Adrenal gland (tissue), 5 donors: Measurements from ENCODE around the gene ZNF35.
"Not testable (repeated sequence)": the region's sequence is repeated elsewhere in the genome, so short reads cannot be mapped to it uniquely, and the experiment has no call there.

Experiments
- POLR2A ChIP-seq, 2 donors: fragments of 450-650 bp; IDR thresholded peaks; one replicate each; pipeline ENCODE4 v1.6.1; 2017; ENCODE audit warnings: antibody characterized with exemption in 2 of 2, mild to moderate bottlenecking in 2 of 2, moderate library complexity in 1 of 2
- TF ChIP-seq, protein P1 (sequence below), 6 experiments: fragments of 450-650 bp in 4 of 6; fragments of 200-600 bp in 2 of 6; sonication (generic) in 1 of 6; IDR thresholded peaks; 1 replicate in 5 of 6; 2 replicates in 1 of 6; pipeline versions ENCODE4 v1.5.1 to v1.8.0; 2016 to 2021; ENCODE audit warnings: antibody characterized with exemption in 6 of 6, mild to moderate bottlenecking in 2 of 6, moderate library complexity in 1 of 6
- donor health status: DM: no; HTN: no; CAD: no.

- TF ChIP-seq, protein P1, sequence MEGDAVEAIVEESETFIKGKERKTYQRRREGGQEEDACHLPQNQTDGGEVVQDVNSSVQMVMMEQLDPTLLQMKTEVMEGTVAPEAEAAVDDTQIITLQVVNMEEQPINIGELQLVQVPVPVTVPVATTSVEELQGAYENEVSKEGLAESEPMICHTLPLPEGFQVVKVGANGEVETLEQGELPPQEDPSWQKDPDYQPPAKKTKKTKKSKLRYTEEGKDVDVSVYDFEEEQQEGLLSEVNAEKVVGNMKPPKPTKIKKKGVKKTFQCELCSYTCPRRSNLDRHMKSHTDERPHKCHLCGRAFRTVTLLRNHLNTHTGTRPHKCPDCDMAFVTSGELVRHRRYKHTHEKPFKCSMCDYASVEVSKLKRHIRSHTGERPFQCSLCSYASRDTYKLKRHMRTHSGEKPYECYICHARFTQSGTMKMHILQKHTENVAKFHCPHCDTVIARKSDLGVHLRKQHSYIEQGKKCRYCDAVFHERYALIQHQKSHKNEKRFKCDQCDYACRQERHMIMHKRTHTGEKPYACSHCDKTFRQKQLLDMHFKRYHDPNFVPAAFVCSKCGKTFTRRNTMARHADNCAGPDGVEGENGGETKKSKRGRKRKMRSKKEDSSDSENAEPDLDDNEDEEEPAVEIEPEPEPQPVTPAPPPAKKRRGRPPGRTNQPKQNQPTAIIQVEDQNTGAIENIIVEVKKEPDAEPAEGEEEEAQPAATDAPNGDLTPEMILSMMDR (IDR thresholded peaks at IDR 0.05), result not testable (repeated sequence)
- TF ChIP-seq POLR2A (IDR thresholded peaks at IDR 0.05), result not testable (repeated sequence)
These were observed 24.9 kb downstream of the ZNF35 start for GRCh38 chr3:44673466-44673865.
